ENCODE results near the gene CLEC3B.

The CLEC3B gene

DNA sequence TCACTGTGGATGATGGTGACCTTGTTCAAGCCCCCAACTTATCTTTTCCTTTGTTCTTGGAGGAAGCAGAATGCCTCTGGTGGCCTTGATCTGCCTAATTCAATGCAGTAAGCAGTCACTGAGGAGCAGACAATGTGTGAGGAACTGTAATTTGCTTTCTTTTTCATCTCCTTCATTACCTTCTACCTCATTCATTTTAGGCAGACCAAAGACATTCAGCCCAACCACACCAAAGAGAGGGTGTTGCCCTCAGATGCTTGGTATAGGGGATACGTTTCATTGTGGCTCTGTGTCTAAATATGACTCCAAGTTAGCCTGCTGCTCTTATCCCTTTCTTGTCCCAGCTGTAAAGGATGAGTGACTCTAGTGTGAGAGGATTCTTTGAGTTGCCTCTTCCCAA lies 34.8 kb upstream of the CLEC3B start:
- Histone ChIP-seq H3K4me3 (ENCODE audit: low read depth, low read length) (no peak overlapping the region), H3K36me3 (ENCODE audit: control insufficient read depth, insufficient read depth, low read length) (peaks cover 59% of the 10 kb centered on the region), H3K27me3 (ENCODE audit: control insufficient read depth, insufficient read depth, low read length) (no peaks in the 10 kb centered on the region), H3K9me3 (ENCODE audit: control insufficient read depth, insufficient read depth, low read depth, low read length) (peaks cover 4% of the 10 kb centered on the region), H3K4me1 (ENCODE audit: control insufficient read depth, insufficient read depth, low read length) (peaks cover 30% of the 10 kb centered on the region), H3K27ac (ENCODE audit: low read depth, low read length) (no peak overlapping the region), H3K9ac (ENCODE audit: low read length) (no peak overlapping the region)

DNA sequence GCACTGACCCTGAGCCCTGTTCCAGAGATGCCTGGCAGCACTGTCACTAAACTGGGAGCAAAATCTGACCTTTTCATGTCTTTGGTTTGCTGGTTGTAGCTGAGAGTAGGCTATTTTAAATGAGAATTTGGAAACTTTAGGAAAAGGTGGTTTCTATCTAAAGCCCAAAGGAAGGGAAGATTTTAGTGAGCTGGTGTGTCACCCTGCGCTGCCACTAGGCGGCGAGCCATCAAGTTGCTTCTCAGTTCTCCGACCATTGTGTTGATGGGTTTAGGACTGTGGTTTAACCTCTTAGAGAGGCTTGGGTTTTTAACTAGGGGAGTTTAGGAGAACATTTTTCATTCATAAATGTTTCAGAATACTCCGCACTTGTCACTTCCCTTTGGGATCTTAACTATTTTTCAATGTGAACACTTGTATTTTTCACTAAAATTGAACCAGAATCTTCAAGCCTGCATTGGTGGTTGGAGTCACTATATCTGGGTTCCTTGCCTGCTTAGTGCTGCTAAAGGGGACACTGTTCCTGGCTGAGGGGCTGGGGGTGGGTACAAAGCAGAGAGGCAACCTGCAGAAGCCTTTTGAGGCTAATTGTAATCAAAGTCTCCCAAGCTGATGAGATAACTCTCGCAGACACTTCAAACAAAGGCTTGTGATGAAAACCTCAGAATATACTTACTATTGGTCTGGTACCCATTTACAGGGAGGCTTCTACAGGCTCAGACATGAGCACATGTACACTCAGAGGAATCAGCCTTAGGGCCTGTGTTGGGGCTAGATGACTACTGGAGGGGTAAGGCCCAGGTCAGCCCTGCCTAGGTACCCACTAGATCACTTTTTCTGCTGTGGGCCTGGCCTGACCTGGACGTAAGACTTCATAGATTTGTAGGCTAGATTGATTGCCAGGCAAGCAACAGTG lies 33.3 kb upstream of the CLEC3B start:
- Histone ChIP-seq H3K9ac (ENCODE audit: low read length) (no peak overlapping the region), H3K4me3 (ENCODE audit: low read depth, low read length) (no peak overlapping the region), H3K4me1 (ENCODE audit: control insufficient read depth, insufficient read depth, low read length) (peaks cover 30% of the 10 kb centered on the region), H3K36me3 (ENCODE audit: control insufficient read depth, insufficient read depth, low read length) (peaks cover 74% of the 10 kb centered on the region), H3K27ac (ENCODE audit: low read depth, low read length) (0 out of 2 replicates have a peak overlapping the region, but pooled peaks have one; percentile 53), H3K9me3 (ENCODE audit: control insufficient read depth, insufficient read depth, low read depth, low read length) (no peaks in the 10 kb centered on the region), H3K27me3 (ENCODE audit: control insufficient read depth, insufficient read depth, low read length) (no peaks in the 10 kb centered on the region)

DNA sequence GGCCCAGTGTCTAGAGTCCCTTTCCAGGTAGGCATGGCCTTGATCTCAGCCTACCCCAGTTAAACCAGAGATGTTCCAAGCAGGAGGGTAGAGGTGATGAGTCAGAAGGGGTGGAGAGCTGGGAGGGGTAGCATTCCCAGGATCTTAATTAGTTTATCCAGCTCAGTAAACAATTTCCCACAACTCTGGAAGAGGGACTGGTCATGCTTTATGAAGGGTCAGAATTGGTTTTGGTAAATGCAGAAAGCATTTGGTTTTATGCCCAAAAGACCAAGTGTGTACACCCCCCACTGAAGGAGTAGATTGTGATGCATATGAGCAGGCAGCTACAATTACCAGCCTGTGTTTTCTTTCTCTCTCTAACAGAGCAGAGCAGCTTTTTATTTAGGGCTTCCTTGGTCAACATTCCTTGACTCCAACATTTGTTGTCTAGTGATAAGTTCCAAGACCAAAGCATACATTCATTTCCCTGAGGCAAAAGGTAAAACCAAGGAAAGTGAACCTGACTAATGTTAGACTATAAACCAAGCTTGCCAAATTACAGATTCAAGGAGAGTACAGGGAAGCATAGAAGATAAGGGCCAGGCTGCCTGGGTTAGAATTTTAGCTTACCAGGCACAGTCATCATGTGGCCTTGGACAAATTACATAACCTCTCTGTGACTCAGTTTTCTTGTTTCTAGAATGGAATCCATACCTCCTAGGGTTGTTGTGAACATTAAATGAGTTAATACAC lies 32.5 kb upstream of the CLEC3B start:
- Histone ChIP-seq H3K27ac (ENCODE audit: low read depth, low read length) (0 out of 2 replicates have a peak overlapping the region, but pooled peaks have one; percentile 53), H3K36me3 (ENCODE audit: control insufficient read depth, insufficient read depth, low read length) (peaks cover 82% of the 10 kb centered on the region)

GRCh38 chr3:44995142-44995770 lies 30.8 kb upstream of the CLEC3B start:
- no peaks in the 10 kb centered on the region for H3K9me3 ChIP-seq (ENCODE audit: control insufficient read depth, insufficient read depth, low read depth, low read length)

More for the DNA sequence above, 32.5 kb upstream of the CLEC3B start:
- peak overlapping the region; percentile 29 for H3K9ac ChIP-seq (ENCODE audit: low read length)
- peaks cover 25% of the 10 kb centered on the region for H3K4me1 ChIP-seq (ENCODE audit: control insufficient read depth, insufficient read depth, low read length)
- H3K9me3 ChIP-seq (ENCODE audit: control insufficient read depth, insufficient read depth, low read depth, low read length) = no peaks in the 10 kb centered on the region
- no peaks in the 10 kb centered on the region for H3K27me3 ChIP-seq (ENCODE audit: control insufficient read depth, insufficient read depth, low read length)
- H3K4me3 ChIP-seq (ENCODE audit: low read depth, low read length) = peak overlapping the region; percentile 24; the same call in 1 of the 2 replicates

GRCh38 chr3:44996556-44996969 lies 29.5 kb upstream of the CLEC3B start:
- peaks cover 81% of the 10 kb centered on the region for H3K36me3 ChIP-seq (ENCODE audit: control insufficient read depth, insufficient read depth, low read length)

More at GRCh38 chr3:44995142-44995770, 30.8 kb upstream of the CLEC3B start:
- H3K4me1 ChIP-seq (ENCODE audit: control insufficient read depth, insufficient read depth, low read length) = peaks cover 20% of the 10 kb centered on the region
- H3K27ac ChIP-seq (ENCODE audit: low read depth, low read length) = no peak overlapping the region
- H3K9ac ChIP-seq (ENCODE audit: low read length) = no peak overlapping the region
- no peak overlapping the region for H3K4me3 ChIP-seq (ENCODE audit: low read depth, low read length)
- peaks cover 81% of the 10 kb centered on the region for H3K36me3 ChIP-seq (ENCODE audit: control insufficient read depth, insufficient read depth, low read length)
- H3K27me3 ChIP-seq (ENCODE audit: control insufficient read depth, insufficient read depth, low read length) = no peaks in the 10 kb centered on the region

GRCh38 chr3:44999782-45000181 lies 26.3 kb upstream of the CLEC3B start:
- Histone ChIP-seq H3K27me3 (ENCODE audit: control insufficient read depth, insufficient read depth, low read length) (no peaks in the 10 kb centered on the region), H3K4me1 (ENCODE audit: control insufficient read depth, insufficient read depth, low read length) (no peaks in the 10 kb centered on the region), H3K36me3 (ENCODE audit: control insufficient read depth, insufficient read depth, low read length) (peaks cover 93% of the 10 kb centered on the region), H3K9me3 (ENCODE audit: control insufficient read depth, insufficient read depth, low read depth, low read length) (peaks cover 5% of the 10 kb centered on the region), H3K27ac (ENCODE audit: low read depth, low read length) (no peak overlapping the region), H3K4me3 (ENCODE audit: low read depth, low read length) (no peak overlapping the region), H3K9ac (ENCODE audit: low read length) (no peak overlapping the region)

More at GRCh38 chr3:44996556-44996969, 29.5 kb upstream of the CLEC3B start:
- H3K9ac ChIP-seq (ENCODE audit: low read length) = no peak overlapping the region
- peaks cover 20% of the 10 kb centered on the region for H3K4me1 ChIP-seq (ENCODE audit: control insufficient read depth, insufficient read depth, low read length)
- H3K27ac ChIP-seq (ENCODE audit: low read depth, low read length) = no peak overlapping the region
- no peak overlapping the region for H3K4me3 ChIP-seq (ENCODE audit: low read depth, low read length)
- H3K9me3 ChIP-seq (ENCODE audit: control insufficient read depth, insufficient read depth, low read depth, low read length) = no peaks in the 10 kb centered on the region
- H3K27me3 ChIP-seq (ENCODE audit: control insufficient read depth, insufficient read depth, low read length) = no peaks in the 10 kb centered on the region

GRCh38 chr3:45000823-45001222 lies 25.3 kb upstream of the CLEC3B start:
- Histone ChIP-seq H3K4me3 (ENCODE audit: low read depth, low read length) (no peak overlapping the region), H3K9ac (ENCODE audit: low read length) (no peak overlapping the region), H3K27ac (ENCODE audit: low read depth, low read length) (no peak overlapping the region), H3K36me3 (ENCODE audit: control insufficient read depth, insufficient read depth, low read length) (peaks cover 96% of the 10 kb centered on the region), H3K27me3 (ENCODE audit: control insufficient read depth, insufficient read depth, low read length) (no peaks in the 10 kb centered on the region), H3K9me3 (ENCODE audit: control insufficient read depth, insufficient read depth, low read depth, low read length) (peaks cover 9% of the 10 kb centered on the region), H3K4me1 (ENCODE audit: control insufficient read depth, insufficient read depth, low read length) (no peaks in the 10 kb centered on the region)

- H3K27ac ChIP-seq (ENCODE audit: low read depth, low read length) = no peak overlapping the region
- H3K9me3 ChIP-seq (ENCODE audit: control insufficient read depth, insufficient read depth, low read depth, low read length) = peaks cover 9% of the 10 kb centered on the region
- H3K4me1 ChIP-seq (ENCODE audit: control insufficient read depth, insufficient read depth, low read length) = no peaks in the 10 kb centered on the region
- no peaks in the 10 kb centered on the region for H3K27me3 ChIP-seq (ENCODE audit: control insufficient read depth, insufficient read depth, low read length)
- H3K36me3 ChIP-seq (ENCODE audit: control insufficient read depth, insufficient read depth, low read length) = peaks cover 88% of the 10 kb centered on the region
- no peak overlapping the region for H3K9ac ChIP-seq (ENCODE audit: low read length)
- no peak overlapping the region for H3K4me3 ChIP-seq (ENCODE audit: low read depth, low read length)
These were observed 24.4 kb upstream of the CLEC3B start for GRCh38 chr3:45001738-45002137.

- peaks cover 88% of the 10 kb centered on the region for H3K36me3 ChIP-seq (ENCODE audit: control insufficient read depth, insufficient read depth, low read length)
- H3K27ac ChIP-seq (ENCODE audit: low read depth, low read length) = no peak overlapping the region
These were observed 23.9 kb upstream of the CLEC3B start for GRCh38 chr3:45002139-45002660.

GRCh38 chr3:45002720-45003119 lies 23.4 kb upstream of the CLEC3B start:
- Histone ChIP-seq H3K9ac (ENCODE audit: low read length) (no peak overlapping the region), H3K4me1 (ENCODE audit: control insufficient read depth, insufficient read depth, low read length) (no peaks in the 10 kb centered on the region), H3K27me3 (ENCODE audit: control insufficient read depth, insufficient read depth, low read length) (no peaks in the 10 kb centered on the region), H3K4me3 (ENCODE audit: low read depth, low read length) (no peak overlapping the region), H3K27ac (ENCODE audit: low read depth, low read length) (no peak overlapping the region), H3K9me3 (ENCODE audit: control insufficient read depth, insufficient read depth, low read depth, low read length) (peaks cover 9% of the 10 kb centered on the region), H3K36me3 (ENCODE audit: control insufficient read depth, insufficient read depth, low read length) (peaks cover 88% of the 10 kb centered on the region)

More at GRCh38 chr3:45002139-45002660, 23.9 kb upstream of the CLEC3B start:
- Histone ChIP-seq H3K4me1 (ENCODE audit: control insufficient read depth, insufficient read depth, low read length) (no peaks in the 10 kb centered on the region), H3K9me3 (ENCODE audit: control insufficient read depth, insufficient read depth, low read depth, low read length) (peaks cover 9% of the 10 kb centered on the region), H3K9ac (ENCODE audit: low read length) (no peak overlapping the region), H3K27me3 (ENCODE audit: control insufficient read depth, insufficient read depth, low read length) (no peaks in the 10 kb centered on the region), H3K4me3 (ENCODE audit: low read depth, low read length) (no peak overlapping the region)

Measured in HUES6 (cell line).